HFF-Myc (cell line): Measurements from ENCODE around the gene ASMTL.

Experiments
- DNase-seq: peaks from one replicate; pipeline ENCODE4 v3.0.0-alpha.2; 2011; ENCODE audit warnings: low read depth; ENCODE audit errors: extremely low read depth
- H3K4me3 ChIP-seq: replicated peaks from 2 replicates; pipeline ENCODE4 v1.5.1; 2011; ENCODE audit warnings: low read depth, mild to moderate bottlenecking, control low read depth, low read length
- CTCF ChIP-seq: IDR thresholded peaks from 2 replicates; pipeline ENCODE4 v1.5.1; 2012; ENCODE audit warnings: mild to moderate bottlenecking, low read depth, low read length, control low read depth; ENCODE audit errors: missing control alignments

ASMTL gene

DNA sequence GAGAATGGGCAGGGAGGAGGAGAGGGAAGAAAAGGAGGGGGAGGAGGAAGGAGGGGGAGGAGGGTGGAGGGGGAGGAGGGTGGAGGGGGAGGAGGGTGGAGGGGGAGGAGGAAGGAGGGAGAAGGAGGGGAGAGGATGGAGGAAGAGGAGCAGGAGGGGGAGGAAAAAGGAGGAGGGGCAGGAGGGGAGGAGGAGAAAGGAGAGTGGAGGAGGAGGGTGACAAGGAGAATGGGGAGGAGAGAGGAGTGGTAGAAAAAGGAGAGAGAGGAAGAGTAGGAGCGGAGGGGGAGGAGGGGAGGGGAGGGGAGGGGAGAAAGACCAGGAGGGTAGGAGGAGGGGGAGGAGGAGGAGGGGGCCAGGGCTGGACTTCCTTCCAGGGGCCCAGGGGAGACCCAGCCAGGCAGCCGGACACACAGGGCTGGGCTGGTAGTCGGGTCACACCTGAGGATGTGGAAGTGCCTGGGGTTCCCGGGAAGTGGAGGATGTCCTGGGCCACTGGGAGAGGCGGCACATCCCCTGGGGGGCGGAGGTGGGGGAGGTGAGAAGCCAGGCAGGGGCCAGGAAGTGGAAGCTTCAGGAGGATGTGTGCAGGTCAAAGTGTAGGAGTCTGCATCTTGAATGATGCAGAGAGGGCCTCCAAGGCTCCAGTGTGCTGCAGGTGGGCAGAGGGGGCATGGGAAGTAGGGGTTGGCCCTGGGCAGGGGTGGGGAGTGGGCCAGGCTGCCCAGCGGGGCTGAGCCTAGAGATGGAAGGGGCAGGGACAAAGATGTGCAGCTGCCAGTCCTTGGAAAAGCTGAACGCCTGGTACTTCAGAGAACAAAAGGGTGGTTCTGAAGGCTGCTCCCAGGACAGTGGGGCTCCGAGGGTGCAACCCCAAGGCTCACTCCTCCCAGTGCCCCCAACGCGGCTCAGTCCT is 97.3 kb downstream of the ASMTL start:
- DNase-seq, result no peak
- TF ChIP-seq CTCF, result no peak
- no peak overlapping the region for H3K4me3 ChIP-seq

DNA sequence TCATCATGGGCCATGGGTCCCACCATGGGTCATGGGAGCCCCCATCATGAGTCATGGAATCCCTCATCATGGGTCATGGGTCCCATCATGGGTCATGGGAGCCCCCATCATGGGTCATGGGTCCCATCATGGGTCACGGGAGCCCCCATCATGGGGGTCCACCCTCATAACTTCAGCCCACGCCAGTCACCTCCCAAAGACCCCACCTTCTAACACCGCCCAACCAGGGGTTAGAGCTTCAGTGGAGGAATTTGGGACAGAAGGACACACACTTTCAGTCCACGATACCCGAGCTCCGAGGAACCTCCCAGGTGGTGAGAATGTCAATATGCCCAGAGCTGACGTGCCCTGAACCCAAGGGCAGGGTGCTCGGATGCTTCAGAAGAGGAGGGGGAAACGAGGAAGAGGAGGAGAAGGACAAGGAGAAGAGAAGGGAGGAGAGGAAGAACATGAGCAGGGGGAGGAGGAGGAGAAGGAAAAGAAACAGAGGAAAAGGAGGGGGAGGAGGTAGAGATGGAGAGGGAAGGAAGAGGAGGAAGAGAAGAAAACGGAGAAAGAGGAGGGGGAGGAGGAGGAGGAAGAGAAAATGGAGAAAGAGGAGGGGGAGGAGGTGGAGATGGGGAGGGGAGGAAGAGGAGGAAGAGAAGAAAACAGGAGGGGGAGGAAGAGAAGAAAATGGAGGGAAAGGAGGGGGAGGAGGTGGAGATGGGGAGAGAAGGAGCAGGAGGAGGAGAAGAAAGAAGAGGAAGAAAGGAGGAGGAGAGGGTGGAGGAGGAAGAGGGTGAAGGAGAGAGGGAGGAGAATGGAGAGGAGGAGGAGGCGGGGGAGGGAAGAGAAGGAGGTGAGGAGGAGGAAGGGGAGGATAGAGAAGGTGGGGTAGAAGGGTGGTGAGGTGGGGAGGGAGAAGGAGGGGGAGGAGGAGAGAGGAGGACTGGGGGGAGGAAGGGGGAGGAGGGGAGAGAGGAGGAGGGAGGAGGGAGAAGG is 98.4 kb downstream of the ASMTL start:
- DNase-seq, result no peak
- no peak overlapping the region for H3K4me3 ChIP-seq
- TF ChIP-seq CTCF, result no peak
